GM12891 (cell line): Measurements from ENCODE around the gene CYBC1.

Experiments
- POLR2A ChIP-seq: IDR thresholded peaks from 2 replicates; pipeline ENCODE4 v1.6.1; 2011; ENCODE audit warnings: low read depth, low read length, control low read depth
- POLR2AphosphoS5 ChIP-seq: IDR thresholded peaks from 2 replicates; pipeline ENCODE4 v1.6.1; 2011; ENCODE audit warnings: low read depth, low read length, control low read depth
- TAF1 ChIP-seq: IDR thresholded peaks from 2 replicates; pipeline ENCODE4 v1.6.1; 2011; ENCODE audit warnings: low read depth, low read length, control low read depth

- TF ChIP-seq POLR2A (no peak), POLR2AphosphoS5 (no peak), TAF1 (no peak)
Observed at GRCh38 chr17:82457073-82457928, 6.7 kb upstream of the CYBC1 start.
